Measurements from ENCODE around the gene ADRM1.

GRCh38 chr20:62321521-62321948, 18.7 kb downstream of the ADRM1 start:
- TF ChIP-seq SP1 (IDR thresholded peaks at IDR 0.05) (no peak), FOXK2 (IDR thresholded peaks at IDR 0.05) (no peak), BHLHE40 (IDR thresholded peaks at IDR 0.05; ENCODE audit: borderline replicate concordance) (no peak), CTBP1 (IDR thresholded peaks at IDR 0.05; ENCODE audit: borderline replicate concordance) (no peak), SUZ12 (IDR thresholded peaks at IDR 0.05) (no peak), ZNF384 (IDR thresholded peaks at IDR 0.05) (no peak), L3MBTL2 (conservative IDR thresholded peaks at IDR 0.05) (no peak), ARNT (IDR thresholded peaks at IDR 0.05) (no peak), FOXM1 (IDR thresholded peaks at IDR 0.05; ENCODE audit: borderline replicate concordance) (no peak), NFRKB (IDR thresholded peaks at IDR 0.05) (no peak), TARDBP (IDR thresholded peaks at IDR 0.05) (no peak), FOXA1 (IDR thresholded peaks at IDR 0.05) (no peak)

Data from HEK293T (cell line).